A204.1 (cell line): ENCODE measurements around the gene CHKB.
A peak's percentile ranks its signal among the peaks of the same experiment; 100 is the strongest.
"Not testable (repeated sequence)": the region's sequence is repeated elsewhere in the genome, so short reads cannot be mapped to it uniquely, and the experiment has no call there.

Experiments
- FAIRE-seq: peaks from 2 replicates; lab custom pipeline; 2012; peaks lifted over from hg19 to GRCh38; lab: Jason Lieb, UNC

CHKB gene

GRCh38 chr22:50582493-50583293 is at the start of gene CHKB:
TSS of gene CHKB (minus strand) at chr22:50582849. CDS start at chr22:50582781, 68 bp downstream.
- FAIRE-seq: peak; percentile 99

GRCh38 chr22:50630376-50630775 is 47.7 kb upstream of the CHKB start:
- no peak for FAIRE-seq

- FAIRE-seq: no peak
These were observed 46.0 kb upstream of the CHKB start for GRCh38 chr22:50628543-50629134.

GRCh38 chr22:50627642-50628542 is 45.2 kb upstream of the CHKB start, which contains the start of gene ARSA:
TSS of gene ARSA (minus strand) at chr22:50628152. CDS start at chr22:50627779, 373 bp downstream.
- no peak for FAIRE-seq

- no peak for FAIRE-seq
These were observed 44.4 kb upstream of the CHKB start for GRCh38 chr22:50626850-50627641.

- FAIRE-seq: no peak
These were observed 43.7 kb upstream of the CHKB start for GRCh38 chr22:50626314-50626849.

- FAIRE-seq: no peak
These were observed 43.1 kb upstream of the CHKB start for GRCh38 chr22:50625568-50626313.

GRCh38 chr22:50625131-50625567 is 42.5 kb upstream of the CHKB start:
- FAIRE-seq: no peak

- FAIRE-seq: no peak
These were observed 41.9 kb upstream of the CHKB start for GRCh38 chr22:50624347-50625130.

- FAIRE-seq: no peak
These were observed 40.2 kb upstream of the CHKB start for GRCh38 chr22:50622723-50623327.

GRCh38 chr22:50621948-50622722 is 39.5 kb upstream of the CHKB start:
- FAIRE-seq: no peak

GRCh38 chr22:50621356-50621880 is 38.8 kb upstream of the CHKB start:
- no peak for FAIRE-seq

- no peak for FAIRE-seq
These were observed 38.1 kb upstream of the CHKB start for GRCh38 chr22:50620593-50621355.

- not testable (repeated sequence) for FAIRE-seq
These were observed 31.6 kb upstream of the CHKB start for GRCh38 chr22:50614296-50614695.

- no peak for FAIRE-seq
These were observed 30.8 kb upstream of the CHKB start for GRCh38 chr22:50613291-50613981.

- no peak for FAIRE-seq
These were observed 30.0 kb upstream of the CHKB start for GRCh38 chr22:50612528-50613221.
